Uterus (tissue), 4 donors: ENCODE results near the gene MYCBPAP. TPM values are rescaled to one million over a fixed set of nuclear protein-coding genes. Genes with fewer than 3 reads are reported as not detected.

Experiments used
- DNase-seq, 2 donors: peaks; one replicate each; pipeline ENCODE4 v3.0.0-alpha.2; 2019 to 2020
- H3K27ac ChIP-seq, 2 donors: fragments of 200-600 bp; sonication (generic); 1 replicate in 1 of 2; 2 replicates in 1 of 2; pipeline ENCODE4 v1.5.1; 2016 to 2018
- H3K27me3 ChIP-seq, 2 donors: fragments of 200-600 bp; sonication (generic); one replicate each; pipeline ENCODE4 v1.5.1; 2018 to 2019; ENCODE audit warnings: control low read depth in 1 of 2
- H3K36me3 ChIP-seq, 2 donors: fragments of 200-600 bp; sonication (generic); one replicate each; pipeline ENCODE4 v1.5.1; 2019; ENCODE audit warnings: control low read depth in 1 of 2
- H3K4me1 ChIP-seq, 2 donors: fragments of 200-600 bp; sonication (generic); one replicate each; pipeline ENCODE4 v1.5.1; 2018 to 2019; ENCODE audit warnings: control low read depth in 1 of 2
- H3K4me3 ChIP-seq, 2 donors: fragments of 200-600 bp; sonication (generic); 1 replicate in 1 of 2; 2 replicates in 1 of 2; pipeline ENCODE4 v1.5.1; 2018 to 2019; ENCODE audit warnings: mild to moderate bottlenecking in 1 of 2
- H3K9me3 ChIP-seq, 2 donors: fragments of 200-600 bp; sonication (generic); one replicate each; pipeline ENCODE4 v1.5.1; 2019; ENCODE audit warnings: control low read depth in 1 of 2
- CTCF ChIP-seq, 4 experiments: fragments of 200-600 bp in 2 of 4; fragments of 450-650 bp in 2 of 4; sonication (generic) in 2 of 4; IDR thresholded peaks; one replicate each; pipeline ENCODE4 v1.5.1; 2016 to 2019; ENCODE audit warnings: antibody characterized with exemption in 4 of 4, mild to moderate bottlenecking in 2 of 4, moderate library complexity in 1 of 4
- POLR2A ChIP-seq, 2 donors: fragments of 450-650 bp; IDR thresholded peaks; one replicate each; pipeline ENCODE4 v1.6.1; 2016; ENCODE audit warnings: antibody characterized with exemption in 2 of 2, mild to moderate bottlenecking in 1 of 2, moderate library complexity in 1 of 2
- intact Hi-C: fragments of 100-400 bp; cut with DNase I; formaldehyde crosslinking; loops from one replicate; pipeline ENCODE4 v1.15.1; 2023; ENCODE audit warnings: low total_unique reads
- total RNA-seq, 4 donors: library from RNA; depleted of rRNA in 3 of 4; stranded (reverse); fragments of >200 nt in 3 of 4; gene quantifications; one replicate each; pipeline versions ENCODE4 v1.1.0 to v1.2.4, GENCODE V29; 2014 to 2023
- donor health status: DM: yes; HTN: yes; CAD: no.

Gene MYCBPAP
- total RNA-seq, 4 donors from 2014 or later = 2.7 to 11.5 (median 5.1) TPM

GRCh38 chr17:50537721-50538548, 29.7 kb downstream of the MYCBPAP start:
- no peak for DNase-seq
- H3K4me1 ChIP-seq = peaks cover 4 to 22% of the 10 kb centered on the region in 2 donors
- no peaks in the 10 kb centered on the region for H3K9me3 ChIP-seq
- no peaks in the 10 kb centered on the region for H3K36me3 ChIP-seq
- no peak for TF ChIP-seq CTCF (IDR thresholded peaks at IDR 0.05)
- no peak for TF ChIP-seq POLR2A (IDR thresholded peaks at IDR 0.05)
- no peak overlapping the region for H3K27ac ChIP-seq
- H3K4me3 ChIP-seq = no peak overlapping the region
- intact Hi-C loops = no loop called here
- no peaks in the 10 kb centered on the region for H3K27me3 ChIP-seq

- TF ChIP-seq POLR2A (IDR thresholded peaks at IDR 0.05) (no peak), CTCF (IDR thresholded peaks at IDR 0.05) (no peak)
- Histone ChIP-seq H3K27me3 (no peaks in the 10 kb centered on the region), H3K36me3 (no peaks in the 10 kb centered on the region), H3K27ac (no peak overlapping the region), H3K4me3 (no peak overlapping the region), H3K9me3 (no peaks in the 10 kb centered on the region), H3K4me1 (peaks cover 4 to 15% of the 10 kb centered on the region in 2 donors)
- intact Hi-C loops = no loop called here
- no peak for DNase-seq
These were observed 30.5 kb downstream of the MYCBPAP start for GRCh38 chr17:50538549-50539410.

- Histone ChIP-seq H3K27ac (no peak overlapping the region), H3K36me3 (no peaks in the 10 kb centered on the region), H3K4me1 (peaks cover 4 to 11% of the 10 kb centered on the region in 2 donors), H3K9me3 (no peaks in the 10 kb centered on the region), H3K4me3 (no peak overlapping the region), H3K27me3 (no peaks in the 10 kb centered on the region)
- intact Hi-C loops = loop anchor here (10.0 kb wide), 1 partner anchor 145 kb away; no protein-coding TSS in a partner anchor
- no peak for DNase-seq
- TF ChIP-seq POLR2A (IDR thresholded peaks at IDR 0.05) (no peak), CTCF (IDR thresholded peaks at IDR 0.05) (no peak)
These were observed 31.7 kb downstream of the MYCBPAP start for GRCh38 chr17:50539762-50540559.

- DNase-seq = no peak
- Histone ChIP-seq H3K4me3 (no peak overlapping the region), H3K9me3 (no peaks in the 10 kb centered on the region), H3K4me1 (peaks cover 4 to 11% of the 10 kb centered on the region in 2 donors), H3K27me3 (no peaks in the 10 kb centered on the region), H3K36me3 (no peaks in the 10 kb centered on the region), H3K27ac (no peak overlapping the region)
- TF ChIP-seq POLR2A (IDR thresholded peaks at IDR 0.05) (no peak), CTCF (IDR thresholded peaks at IDR 0.05) (no peak)
- intact Hi-C loops = loop anchor here (10.0 kb wide), 1 partner anchor 144 kb away; no protein-coding TSS in a partner anchor
These were observed 32.5 kb downstream of the MYCBPAP start for GRCh38 chr17:50540560-50541401.
